Esophagus muscularis mucosa (tissue), 3 donors: ENCODE data around the gene WBP2.

Source experiments
- CTCF ChIP-seq, 3 experiments: fragments of 200-600 bp in 2 of 3; fragments of 450-650 bp in 1 of 3; sonication (generic) in 2 of 3; IDR thresholded peaks; one replicate each; pipeline ENCODE4 v1.5.1; 2017 to 2019; ENCODE audit warnings: antibody characterized with exemption in 3 of 3, mild to moderate bottlenecking in 2 of 3, moderate library complexity in 1 of 3
- POLR2AphosphoS5 ChIP-seq, 2 donors: sonication (generic); formaldehyde crosslinking; IDR thresholded peaks; one replicate each; pipeline ENCODE4 v1.6.1; 2017; ENCODE audit warnings: antibody characterized with exemption in 2 of 2

DNA sequence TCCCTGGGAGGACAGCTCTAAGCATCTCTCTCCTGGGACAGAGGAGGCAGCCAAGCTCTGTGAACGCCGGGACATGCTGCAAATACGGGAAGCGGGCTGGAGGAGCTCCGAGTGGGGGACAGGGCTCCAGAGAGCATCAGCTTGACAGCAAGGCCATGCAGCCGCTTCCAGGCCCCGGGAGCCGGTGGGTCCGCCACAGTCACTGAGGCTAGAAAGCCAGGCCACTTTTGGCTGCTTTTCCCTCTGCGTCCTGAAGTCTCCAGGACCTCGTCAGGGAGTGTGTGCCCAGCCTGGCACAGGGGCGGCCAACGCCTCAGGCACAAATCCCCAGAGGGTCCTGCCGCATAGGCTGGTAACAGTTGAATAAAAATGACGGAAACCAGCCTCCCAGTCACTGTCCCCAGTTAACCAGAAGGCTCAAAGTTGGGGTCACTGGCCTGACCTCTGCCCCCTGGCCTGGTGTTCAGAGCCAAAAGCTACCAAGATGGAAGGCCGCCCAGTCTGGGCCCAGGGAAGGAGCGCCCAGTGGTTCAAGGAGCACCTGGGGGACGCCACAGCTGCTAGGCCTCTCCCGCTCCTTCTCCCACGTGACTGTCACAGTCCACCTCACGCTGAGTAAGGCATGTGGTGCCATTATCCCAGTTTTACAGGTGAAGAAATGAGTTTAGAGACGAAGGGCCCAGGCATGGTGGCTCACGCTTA, 44.8 kb upstream of the WBP2 start:
- no peak for TF ChIP-seq CTCF (IDR thresholded peaks at IDR 0.05)
- TF ChIP-seq POLR2AphosphoS5 (IDR thresholded peaks at IDR 0.05) = no peak
